Activated CD4-positive, alpha-beta memory T cell treated with anti-CD3 and anti-CD28 coated beads for 36 hours (primary cell): ENCODE data around the gene RALGAPB. TPM values are rescaled to one million over a fixed set of nuclear protein-coding genes. Genes with fewer than 3 reads are reported as not detected.

ENCODE experiments used
- CTCF ChIA-PET: fragments of 350-600 bp; sonication (Branson Sonifier 250); formaldehyde crosslinking; loops from one replicate; lab custom pipeline; 2021; ENCODE audit warnings: antibody characterized with exemption, inconsistent platforms; lab: Charles Lee
- POLR2A ChIA-PET: fragments of 350-600 bp; sonication (Branson Sonifier 250); formaldehyde crosslinking; loops from one replicate; lab custom pipeline; 2021; ENCODE audit warnings: antibody characterized with exemption; lab: Charles Lee
- DNase-seq: peaks from one replicate; pipeline ENCODE4 v3.0.0-alpha.2; 2020
- H3K27ac Mint-ChIP-seq: one replicate; pipeline ENCODE4 v1.8.0; 2021; ENCODE audit warnings: mixed read lengths
- H3K27me3 Mint-ChIP-seq: one replicate; pipeline ENCODE4 v1.8.0; 2021; ENCODE audit warnings: mixed read lengths
- H3K36me3 Mint-ChIP-seq: one replicate; pipeline ENCODE4 v1.8.0; 2021; ENCODE audit warnings: mixed read lengths
- H3K4me1 Mint-ChIP-seq: one replicate; pipeline ENCODE4 v1.8.0; 2021; ENCODE audit warnings: low read depth, mixed read lengths
- H3K4me3 Mint-ChIP-seq: one replicate; pipeline ENCODE4 v1.8.0; 2021; ENCODE audit warnings: mild to moderate bottlenecking, mixed read lengths
- H3K9me3 Mint-ChIP-seq: one replicate; pipeline ENCODE4 v1.8.0; 2021; ENCODE audit warnings: mixed read lengths
- intact Hi-C: fragments of 100-400 bp; cut with micrococcal nuclease; formaldehyde crosslinking; loops from one replicate; pipeline ENCODE4 v1.15.1; 2023
- total RNA-seq, 2 experiments: library from RNA; stranded (reverse); gene quantifications; one replicate each; pipeline ENCODE4 v1.2.3, GENCODE V29; 2021

Gene RALGAPB
- total RNA-seq, 2 experiments from 2014 or later, result 25.7 to 25.8 TPM

DNA sequence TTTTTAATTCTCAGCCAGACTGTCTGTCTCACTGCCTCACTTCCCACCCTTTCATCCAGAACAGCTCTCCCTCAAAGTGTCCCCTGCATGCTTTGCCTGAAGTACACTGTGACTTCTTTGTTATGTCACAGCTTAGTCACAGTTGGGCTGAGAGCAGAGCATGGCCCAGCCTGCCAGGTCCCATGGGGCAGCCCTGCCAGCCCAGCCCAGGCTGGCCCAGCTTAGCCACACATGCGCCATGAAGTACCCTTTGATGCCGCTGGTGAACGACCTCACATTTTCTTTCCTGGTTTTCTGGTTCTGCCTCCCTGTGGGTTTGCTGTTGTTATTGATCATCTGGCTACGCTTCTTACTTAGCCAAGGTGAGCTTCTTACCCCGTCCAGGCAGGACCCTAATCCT is 108.4 kb downstream of the RALGAPB start, which contains the start of gene ADIG:
ADIG (plus strand) TSS at position 185 of the 400 bp plus-strand sequence; CDS start at position 239, 54 bp downstream.
- H3K27ac Mint-ChIP-seq, result no peak within 1 kb of the TSS
- H3K9me3 Mint-ChIP-seq, result no peaks in the 10 kb centered on the region
- H3K4me1 Mint-ChIP-seq, result no peaks in the 10 kb centered on the region
- ChIA-PET CTCF (no interaction called here), POLR2A (no interaction called here)
- H3K27me3 Mint-ChIP-seq, result peaks cover 2% of the 10 kb centered on the region
- intact Hi-C loops, result no loop called here
- H3K36me3 Mint-ChIP-seq, result no peaks in the 10 kb centered on the region
- no peak within 1 kb of the TSS for H3K4me3 Mint-ChIP-seq
- DNase-seq, result no peak

DNA sequence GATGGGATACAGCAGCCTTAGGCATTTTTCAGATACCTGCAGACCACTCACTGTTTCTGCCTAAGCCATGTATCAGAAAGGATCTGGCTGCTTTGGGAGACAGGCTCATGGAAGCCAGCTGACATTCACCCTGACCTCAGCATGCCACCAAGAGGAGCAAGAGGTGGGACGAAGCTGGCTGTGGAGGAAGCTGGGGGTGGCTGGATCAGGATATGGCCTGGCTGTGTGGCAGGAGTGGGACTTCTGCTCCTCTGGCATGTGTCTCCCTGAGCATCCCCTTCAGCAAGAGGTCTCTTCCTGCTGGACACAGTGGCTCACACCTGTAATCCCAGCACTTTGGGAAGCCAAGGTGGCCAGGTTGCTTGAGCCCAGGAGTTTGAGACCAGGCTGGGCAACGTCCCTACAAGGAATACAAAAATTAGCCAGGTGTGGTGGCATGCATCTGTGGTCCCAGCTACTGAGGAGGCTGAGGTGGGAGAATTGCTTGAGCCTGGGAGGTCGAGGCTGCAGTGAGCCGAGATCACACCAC is 109.3 kb downstream of the RALGAPB start:
- CTCF ChIA-PET, result no interaction called here
- Mint-ChIP-seq H3K36me3 (no peaks in the 10 kb centered on the region), H3K27ac (no peak overlapping the region), H3K27me3 (peaks cover 2% of the 10 kb centered on the region), H3K4me1 (no peaks in the 10 kb centered on the region), H3K4me3 (no peak overlapping the region), H3K9me3 (no peaks in the 10 kb centered on the region)
- intact Hi-C loops, result no loop called here
- no peak for DNase-seq
- POLR2A ChIA-PET, result no interaction called here

DNA sequence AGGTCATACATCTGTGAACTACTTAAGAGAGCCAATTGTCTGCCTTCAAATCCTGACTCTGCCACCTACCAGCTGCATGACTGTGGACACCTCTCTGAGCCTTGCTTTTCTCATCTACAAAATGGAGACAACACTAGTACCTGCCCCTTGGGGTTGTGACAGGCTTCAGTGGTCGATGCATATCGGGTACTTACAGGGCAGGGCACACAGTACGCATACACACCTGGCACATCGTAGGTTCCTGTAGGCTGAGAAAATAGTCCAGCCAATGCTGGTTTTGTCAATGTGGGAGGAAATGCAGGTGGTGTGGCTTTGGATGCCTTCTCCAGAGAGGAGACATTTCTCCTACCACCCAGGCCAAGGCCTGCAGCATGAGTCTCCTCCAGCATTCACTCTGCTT is 110.7 kb downstream of the RALGAPB start:
- ChIA-PET POLR2A (no interaction called here), CTCF (no interaction called here)
- no peaks in the 10 kb centered on the region for H3K9me3 Mint-ChIP-seq
- H3K4me1 Mint-ChIP-seq, result no peaks in the 10 kb centered on the region
- peaks cover 2% of the 10 kb centered on the region for H3K27me3 Mint-ChIP-seq
- intact Hi-C loops, result no loop called here
- DNase-seq, result no peak
- H3K4me3 Mint-ChIP-seq, result no peak overlapping the region
- H3K27ac Mint-ChIP-seq, result no peak overlapping the region
- H3K36me3 Mint-ChIP-seq, result no peaks in the 10 kb centered on the region

DNA sequence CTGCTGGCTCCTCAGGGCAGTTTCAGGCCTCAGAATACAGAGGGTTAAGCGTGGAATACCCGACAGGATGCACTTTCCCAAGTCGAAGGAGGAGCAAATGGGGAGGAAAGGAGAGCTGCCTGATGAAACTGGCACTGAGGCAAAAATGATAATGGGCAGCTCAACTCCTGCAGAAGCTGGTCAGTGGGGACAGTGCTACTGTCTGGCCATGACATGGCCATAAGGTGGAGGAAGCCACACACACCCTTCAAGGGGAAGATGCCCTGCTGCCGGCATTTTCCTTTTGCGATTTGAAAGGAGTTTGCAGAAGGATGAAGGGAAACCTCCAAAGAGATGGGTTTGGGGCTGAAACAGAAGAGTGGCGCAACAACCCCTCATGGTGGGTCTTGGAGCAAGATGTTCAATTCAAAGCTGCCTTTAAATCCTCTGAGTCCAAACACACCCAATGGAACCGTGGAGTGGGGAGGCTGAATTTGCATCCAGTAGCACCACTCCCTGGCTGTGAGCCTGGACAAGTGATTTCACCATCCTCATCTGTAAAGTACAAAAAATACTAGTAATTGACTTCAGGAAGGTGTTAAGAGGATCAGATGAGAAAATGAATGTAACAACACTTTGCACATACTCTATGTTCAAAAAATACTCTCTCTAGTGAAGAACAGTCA is 111.6 kb downstream of the RALGAPB start:
- intact Hi-C loops, result no loop called here
- no peak for DNase-seq
- CTCF ChIA-PET, result no interaction called here
- no peaks in the 10 kb centered on the region for H3K36me3 Mint-ChIP-seq
- POLR2A ChIA-PET, result no interaction called here
- no peak overlapping the region for H3K27ac Mint-ChIP-seq
- no peak overlapping the region for H3K4me3 Mint-ChIP-seq
- H3K27me3 Mint-ChIP-seq, result peaks cover 2% of the 10 kb centered on the region
- H3K9me3 Mint-ChIP-seq, result no peaks in the 10 kb centered on the region
- H3K4me1 Mint-ChIP-seq, result no peaks in the 10 kb centered on the region

DNA sequence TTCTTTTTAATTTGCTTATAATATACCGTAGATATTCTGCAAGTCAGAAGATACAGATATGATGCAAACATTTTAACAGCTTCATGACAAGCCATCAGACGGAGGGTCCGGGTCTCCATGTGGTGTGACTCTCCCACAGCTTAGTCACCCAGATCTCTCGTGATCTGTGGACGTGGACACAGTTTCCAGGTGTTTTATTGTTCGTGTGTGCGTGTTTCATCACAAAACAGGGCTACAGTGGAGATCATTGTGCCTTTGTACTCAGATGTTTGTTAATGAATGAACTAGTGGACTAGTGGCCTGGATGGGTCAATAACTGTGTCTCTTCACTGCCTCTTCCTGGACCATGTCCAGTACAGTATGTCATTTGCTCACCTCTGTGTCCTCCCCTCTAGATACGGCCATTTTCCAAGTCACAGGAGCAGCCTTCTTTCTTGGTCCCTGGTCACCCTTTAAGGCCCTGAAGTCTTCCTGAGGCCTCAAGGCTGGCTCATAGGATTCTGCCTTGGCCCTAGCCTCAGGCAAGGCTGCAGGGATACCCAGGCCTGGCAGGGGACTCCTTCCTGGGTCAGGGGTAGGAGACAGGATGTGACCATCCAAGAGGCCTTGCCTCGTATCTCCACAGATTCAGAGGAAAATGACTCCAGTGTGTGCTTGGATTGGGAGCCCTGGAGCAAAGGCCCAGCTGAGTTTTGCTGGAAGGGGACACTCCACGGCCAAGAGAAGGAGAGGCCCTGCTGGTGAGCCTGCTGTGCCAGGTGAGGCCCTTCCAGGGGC is 112.9 kb downstream of the RALGAPB start:
- no peak for DNase-seq
- Mint-ChIP-seq H3K9me3 (no peaks in the 10 kb centered on the region), H3K27me3 (peaks cover 2% of the 10 kb centered on the region), H3K4me3 (no peak overlapping the region), H3K27ac (no peak overlapping the region), H3K4me1 (no peaks in the 10 kb centered on the region), H3K36me3 (no peaks in the 10 kb centered on the region)
- intact Hi-C loops, result no loop called here
- POLR2A ChIA-PET, result no interaction called here
- CTCF ChIA-PET, result no interaction called here

DNA sequence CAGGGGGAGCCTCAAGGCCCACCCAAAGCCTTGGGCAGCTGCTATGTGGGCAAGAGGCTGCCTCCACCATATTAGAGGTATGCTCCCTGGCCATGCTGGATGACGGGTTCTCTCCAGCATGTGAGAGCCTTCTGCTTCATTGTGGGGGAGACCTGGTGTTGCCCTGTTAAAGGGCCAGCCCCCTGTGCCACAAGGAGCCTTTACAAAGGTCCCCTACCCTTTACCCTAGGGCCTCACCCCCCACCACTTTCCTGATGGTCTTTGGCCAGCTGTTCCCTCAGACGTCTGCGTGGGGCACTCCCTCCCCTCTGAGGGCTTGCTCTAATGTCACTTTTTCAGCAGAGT is 113.5 kb downstream of the RALGAPB start:
- intact Hi-C loops, result no loop called here
- H3K36me3 Mint-ChIP-seq, result no peaks in the 10 kb centered on the region
- ChIA-PET CTCF (no interaction called here), POLR2A (no interaction called here)
- H3K27me3 Mint-ChIP-seq, result peaks cover 2% of the 10 kb centered on the region
- DNase-seq, result no peak
- no peaks in the 10 kb centered on the region for H3K4me1 Mint-ChIP-seq
- no peak overlapping the region for H3K4me3 Mint-ChIP-seq
- no peak overlapping the region for H3K27ac Mint-ChIP-seq
- H3K9me3 Mint-ChIP-seq, result no peaks in the 10 kb centered on the region

DNA sequence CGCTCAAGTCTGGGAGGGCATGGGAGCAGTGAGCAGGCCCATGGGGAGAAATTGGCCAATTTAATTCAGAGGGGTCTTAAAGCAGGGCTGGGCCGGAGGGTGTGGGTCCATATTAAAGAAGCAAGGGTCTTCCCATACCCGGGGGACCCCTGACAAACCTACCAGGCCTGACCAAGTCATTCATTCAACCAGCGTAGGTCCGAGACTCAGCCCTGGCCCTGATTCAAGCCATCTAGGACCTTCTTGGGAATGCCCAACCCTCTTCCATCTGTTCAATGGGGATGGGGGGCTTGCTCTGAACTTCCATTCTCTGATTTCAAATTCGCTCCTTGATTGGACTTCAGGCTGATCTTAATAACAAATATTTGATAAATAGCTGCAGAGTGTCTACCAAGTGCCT is 115.7 kb downstream of the RALGAPB start:
- H3K4me1 Mint-ChIP-seq, result no peaks in the 10 kb centered on the region
- H3K4me3 Mint-ChIP-seq, result no peak overlapping the region
- DNase-seq, result no peak
- no peaks in the 10 kb centered on the region for H3K9me3 Mint-ChIP-seq
- H3K36me3 Mint-ChIP-seq, result no peaks in the 10 kb centered on the region
- no peak overlapping the region for H3K27ac Mint-ChIP-seq
- CTCF ChIA-PET, result no interaction called here
- peaks cover under 1% of the 10 kb centered on the region for H3K27me3 Mint-ChIP-seq
- intact Hi-C loops, result no loop called here
- POLR2A ChIA-PET, result no interaction called here

DNA sequence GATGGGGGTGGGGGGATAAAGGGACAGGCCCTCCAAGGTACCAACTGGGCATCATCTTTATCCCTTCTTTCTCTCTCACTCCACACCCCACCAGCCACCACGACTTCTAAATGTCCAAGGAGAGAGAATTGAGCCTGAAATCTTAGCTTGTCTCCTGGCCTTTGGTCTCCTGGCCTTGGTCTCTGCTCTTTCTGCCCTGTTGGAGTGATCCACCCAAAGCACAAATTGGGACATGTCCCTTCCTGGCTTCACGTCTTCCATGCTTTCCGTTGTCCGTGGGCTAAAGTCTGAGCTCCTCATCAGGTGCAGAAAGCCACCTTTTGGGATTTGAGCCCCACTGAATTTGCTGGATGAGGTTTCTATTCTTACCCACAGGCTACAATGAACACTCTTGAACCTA is 116.7 kb downstream of the RALGAPB start:
- CTCF ChIA-PET, result no interaction called here
- H3K36me3 Mint-ChIP-seq, result no peaks in the 10 kb centered on the region

DNA sequence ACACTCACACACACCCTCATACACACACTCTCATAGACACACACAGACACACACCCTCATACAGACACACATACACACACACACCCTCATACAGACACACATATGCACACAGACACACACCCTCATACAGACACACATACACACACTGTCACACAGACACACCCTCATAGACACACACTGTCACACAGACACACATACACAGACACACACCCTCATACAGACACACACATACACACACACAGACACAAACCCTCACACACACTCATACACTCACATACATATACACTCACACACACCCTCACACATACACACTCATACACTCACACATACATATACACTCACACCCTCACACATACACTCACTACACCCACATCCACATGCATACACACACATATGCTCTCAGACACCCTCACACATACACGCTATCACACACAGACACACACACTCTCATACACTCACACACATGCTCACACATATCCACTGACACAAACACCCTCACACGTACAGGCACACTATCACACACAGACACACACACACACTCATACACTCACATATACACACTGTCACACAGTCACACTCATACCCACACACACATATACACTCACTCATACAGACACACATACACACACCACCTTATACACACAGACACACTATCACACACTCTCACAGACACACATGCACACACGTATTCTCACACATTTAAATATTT is 117.5 kb downstream of the RALGAPB start:
- DNase-seq, result no peak
- no peak overlapping the region for H3K27ac Mint-ChIP-seq
- no peaks in the 10 kb centered on the region for H3K36me3 Mint-ChIP-seq
- no peaks in the 10 kb centered on the region for H3K27me3 Mint-ChIP-seq
- no peak overlapping the region for H3K4me3 Mint-ChIP-seq
- H3K4me1 Mint-ChIP-seq, result no peaks in the 10 kb centered on the region
- CTCF ChIA-PET, result no interaction called here
- no peaks in the 10 kb centered on the region for H3K9me3 Mint-ChIP-seq
- intact Hi-C loops, result no loop called here
- POLR2A ChIA-PET, result no interaction called here

More for the DNA sequence above, 116.7 kb downstream of the RALGAPB start:
- no peaks in the 10 kb centered on the region for H3K4me1 Mint-ChIP-seq
- no peaks in the 10 kb centered on the region for H3K27me3 Mint-ChIP-seq
- H3K4me3 Mint-ChIP-seq, result no peak overlapping the region
- DNase-seq, result no peak
- H3K27ac Mint-ChIP-seq, result no peak overlapping the region
- intact Hi-C loops, result no loop called here
- POLR2A ChIA-PET, result no interaction called here
- no peaks in the 10 kb centered on the region for H3K9me3 Mint-ChIP-seq

DNA sequence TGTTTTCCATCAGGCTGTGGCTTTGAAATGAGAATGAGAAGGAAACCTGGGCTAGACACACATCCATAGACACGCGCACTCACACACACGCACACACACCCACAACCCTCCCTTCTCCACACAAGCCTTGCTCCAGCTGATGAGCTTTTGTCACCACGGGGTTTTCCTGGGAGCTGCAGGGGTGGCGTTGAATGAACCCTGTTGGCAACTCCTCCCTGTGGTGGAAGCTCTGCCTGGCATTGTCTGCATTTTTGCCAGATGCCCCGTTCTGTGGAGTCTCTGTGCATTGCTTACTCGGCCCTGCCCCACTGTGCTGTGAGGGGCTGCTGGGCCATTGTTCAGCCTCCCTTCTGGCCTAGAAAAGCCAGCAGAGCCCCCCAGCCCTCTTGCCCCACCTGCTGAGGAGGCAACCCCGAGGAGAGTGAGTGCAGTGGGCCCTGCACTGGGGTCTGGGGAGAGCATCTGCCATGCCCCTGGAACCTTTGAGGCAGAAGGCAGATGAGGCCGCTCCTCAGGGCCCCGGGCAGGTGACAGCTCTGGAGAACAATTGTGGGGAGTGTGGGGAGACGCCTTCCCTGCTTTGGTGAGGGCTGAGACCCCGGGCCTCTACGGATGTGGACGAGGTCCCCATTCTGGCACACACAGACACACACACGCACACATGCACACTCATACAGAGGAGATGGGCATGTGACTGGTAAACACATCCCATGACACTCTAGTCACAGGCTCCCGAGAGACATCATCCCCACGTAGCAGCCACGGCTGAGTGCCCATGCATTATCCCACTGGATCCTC is 118.2 kb downstream of the RALGAPB start:
- Mint-ChIP-seq H3K27me3 (no peaks in the 10 kb centered on the region), H3K27ac (no peak overlapping the region), H3K9me3 (no peaks in the 10 kb centered on the region), H3K4me1 (no peaks in the 10 kb centered on the region), H3K4me3 (no peak overlapping the region), H3K36me3 (no peaks in the 10 kb centered on the region)
- ChIA-PET CTCF (no interaction called here), POLR2A (no interaction called here)
- DNase-seq, result no peak
- intact Hi-C loops, result no loop called here

DNA sequence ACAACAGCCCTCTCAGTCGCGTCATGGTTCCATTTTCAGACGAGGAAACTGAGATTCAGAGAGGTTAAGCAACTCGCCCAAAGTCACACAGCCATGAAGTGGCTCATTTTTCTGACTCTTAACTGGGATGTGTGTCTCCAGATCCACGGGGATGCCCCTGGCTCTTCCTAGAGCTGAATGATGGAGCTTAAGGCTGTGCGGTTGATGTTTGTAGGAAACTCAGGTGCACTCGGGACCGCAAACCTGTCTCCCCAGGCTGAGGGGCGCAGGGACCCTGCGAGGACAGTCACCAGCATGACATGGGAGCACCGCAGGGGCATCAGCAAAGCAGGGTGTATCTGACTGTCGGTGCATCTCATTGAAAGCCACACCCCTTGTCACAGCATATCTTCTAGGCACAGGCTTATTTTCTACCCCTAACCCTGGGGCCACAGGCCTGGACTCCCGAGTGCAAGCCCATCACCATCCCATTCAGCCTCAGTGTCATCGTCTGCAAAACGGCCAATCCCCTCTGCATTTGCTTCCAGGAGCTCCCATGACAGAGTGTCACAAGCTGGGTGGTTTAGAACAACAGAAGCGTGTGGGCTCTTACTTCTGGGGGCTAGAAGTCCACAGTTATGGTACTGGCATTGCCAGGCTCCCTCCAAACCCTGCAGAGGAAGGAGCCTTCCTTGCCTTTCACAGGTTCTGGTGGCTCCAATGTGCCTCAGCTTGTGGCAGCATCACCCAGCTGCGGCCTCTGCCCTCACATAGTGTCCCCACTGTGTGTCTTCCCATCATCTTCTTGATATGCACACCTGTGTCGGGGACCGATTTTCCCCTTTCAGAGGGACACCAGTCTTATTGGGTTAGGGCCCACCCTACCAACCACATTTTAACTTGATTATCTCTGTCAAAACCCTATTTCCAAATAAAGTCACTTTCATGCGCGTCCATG is 119.1 kb downstream of the RALGAPB start:
- Mint-ChIP-seq H3K4me1 (no peaks in the 10 kb centered on the region), H3K9me3 (no peaks in the 10 kb centered on the region), H3K36me3 (no peaks in the 10 kb centered on the region), H3K27ac (no peak overlapping the region), H3K27me3 (no peaks in the 10 kb centered on the region), H3K4me3 (no peak overlapping the region)
- intact Hi-C loops, result no loop called here
- CTCF ChIA-PET, result no interaction called here
- POLR2A ChIA-PET, result interaction anchor here (0.6 kb wide), 1 partner anchor 37 kb away, joined by 3 read pairs; no protein-coding TSS in a partner anchor
- no peak for DNase-seq
